GM18520 (cell line): ENCODE measurements around the gene EPHB2.

Experiments
- ATAC-seq: cut with Tn5 transposase; IDR thresholded peaks from one replicate; pipeline ENCODE4 v1.9.1; 2021; ENCODE audit not compliant: unreplicated experiment

EPHB2 gene

GRCh38 chr1:22908880-22909426 lies 198.3 kb downstream of the EPHB2 start:
- no peak for ATAC-seq

DNA sequence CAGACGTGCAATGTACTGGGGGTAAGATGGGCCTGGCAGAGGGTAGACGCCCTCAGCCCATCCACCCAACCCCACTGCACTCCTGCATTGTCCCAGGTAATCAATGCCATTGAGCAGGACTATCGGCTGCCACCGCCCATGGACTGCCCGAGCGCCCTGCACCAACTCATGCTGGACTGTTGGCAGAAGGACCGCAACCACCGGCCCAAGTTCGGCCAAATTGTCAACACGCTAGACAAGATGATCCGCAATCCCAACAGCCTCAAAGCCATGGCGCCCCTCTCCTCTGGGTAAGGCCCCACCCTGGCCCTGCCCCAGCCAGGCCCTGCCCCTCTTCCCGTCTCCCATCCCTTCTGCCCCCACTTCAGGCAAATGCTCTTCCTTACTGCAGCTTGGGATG lies 199.6 kb downstream of the EPHB2 start:
- no peak for ATAC-seq

- no peak for ATAC-seq
Measured at GRCh38 chr1:22910986-22911651, 200.5 kb downstream of the EPHB2 start.

- ATAC-seq = no peak
Measured at GRCh38 chr1:22912311-22912710, 201.7 kb downstream of the EPHB2 start.

GRCh38 chr1:22913421-22914141 lies 202.9 kb downstream of the EPHB2 start:
- ATAC-seq = no peak

DNA sequence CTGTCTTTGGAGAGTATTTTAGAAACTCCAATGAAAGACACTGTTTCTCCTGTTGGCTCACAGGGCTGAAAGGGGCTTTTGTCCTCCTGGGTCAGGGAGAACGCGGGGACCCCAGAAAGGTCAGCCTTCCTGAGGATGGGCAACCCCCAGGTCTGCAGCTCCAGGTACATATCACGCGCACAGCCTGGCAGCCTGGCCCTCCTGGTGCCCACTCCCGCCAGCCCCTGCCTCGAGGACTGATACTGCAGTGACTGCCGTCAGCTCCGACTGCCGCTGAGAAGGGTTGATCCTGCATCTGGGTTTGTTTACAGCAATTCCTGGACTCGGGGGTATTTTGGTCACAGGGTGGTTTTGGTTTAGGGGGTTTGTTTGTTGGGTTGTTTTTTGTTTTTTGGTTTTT lies 203.5 kb downstream of the EPHB2 start:
- no peak for ATAC-seq

GRCh38 chr1:22914633-22915217 lies 204.1 kb downstream of the EPHB2 start:
- no peak for ATAC-seq

- no peak for ATAC-seq
Measured at GRCh38 chr1:22915231-22915630, 204.6 kb downstream of the EPHB2 start.

GRCh38 chr1:22915816-22916470 lies 205.3 kb downstream of the EPHB2 start:
- ATAC-seq = no peak

DNA sequence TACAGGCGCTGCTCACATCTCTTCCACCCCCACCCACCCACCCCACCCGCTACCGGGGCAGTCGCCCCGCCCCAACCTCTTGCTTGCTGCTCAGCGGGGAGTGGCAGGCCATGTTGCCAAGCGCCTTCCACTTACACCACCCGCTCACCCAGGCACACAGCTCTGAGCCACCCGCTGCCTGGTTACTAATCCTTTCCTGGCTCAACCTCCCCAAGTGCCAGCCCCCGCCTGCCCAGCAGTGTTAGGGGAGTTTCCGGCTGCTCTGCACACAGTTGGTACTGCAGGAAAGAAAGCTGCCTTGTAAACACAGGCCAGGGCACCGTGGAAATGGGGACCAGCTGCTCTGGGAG lies 205.8 kb downstream of the EPHB2 start:
- no peak for ATAC-seq

GRCh38 chr1:22917989-22918388 lies 207.3 kb downstream of the EPHB2 start:
- no peak for ATAC-seq

GRCh38 chr1:22918644-22919043 lies 208.0 kb downstream of the EPHB2 start:
- no peak for ATAC-seq

DNA sequence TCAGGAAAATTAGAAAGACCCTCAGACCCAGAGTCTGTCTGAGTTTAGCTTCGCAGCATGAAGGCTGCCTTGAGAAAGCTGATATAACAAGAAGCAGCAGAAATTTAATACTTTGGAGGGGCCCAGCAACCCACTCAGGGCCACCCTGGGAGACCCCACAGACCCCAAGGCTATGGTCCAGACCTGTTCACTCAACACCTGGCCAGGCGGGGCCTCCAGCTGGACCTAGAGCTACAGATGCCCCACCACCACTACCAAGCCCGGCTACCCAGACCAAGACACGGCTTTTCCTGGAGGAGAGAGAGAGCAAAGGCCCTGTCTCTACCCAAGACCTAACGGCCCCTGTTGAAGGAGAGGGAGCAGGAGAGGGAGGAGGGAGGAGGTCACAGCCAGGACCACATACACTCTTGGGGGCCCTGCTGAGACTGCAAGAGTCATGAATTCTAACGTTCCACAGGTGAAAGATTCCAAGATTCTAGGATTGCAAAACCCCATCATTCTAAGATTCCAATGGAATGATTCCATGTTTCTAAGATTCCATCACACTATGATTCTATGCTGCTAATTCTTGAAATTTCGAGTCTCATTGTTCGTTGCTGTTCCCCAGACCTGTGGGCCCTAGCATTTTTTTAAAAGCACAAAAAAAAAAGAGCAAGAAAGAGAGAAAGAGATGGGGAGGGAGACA lies 208.8 kb downstream of the EPHB2 start:
- ATAC-seq = no peak

DNA sequence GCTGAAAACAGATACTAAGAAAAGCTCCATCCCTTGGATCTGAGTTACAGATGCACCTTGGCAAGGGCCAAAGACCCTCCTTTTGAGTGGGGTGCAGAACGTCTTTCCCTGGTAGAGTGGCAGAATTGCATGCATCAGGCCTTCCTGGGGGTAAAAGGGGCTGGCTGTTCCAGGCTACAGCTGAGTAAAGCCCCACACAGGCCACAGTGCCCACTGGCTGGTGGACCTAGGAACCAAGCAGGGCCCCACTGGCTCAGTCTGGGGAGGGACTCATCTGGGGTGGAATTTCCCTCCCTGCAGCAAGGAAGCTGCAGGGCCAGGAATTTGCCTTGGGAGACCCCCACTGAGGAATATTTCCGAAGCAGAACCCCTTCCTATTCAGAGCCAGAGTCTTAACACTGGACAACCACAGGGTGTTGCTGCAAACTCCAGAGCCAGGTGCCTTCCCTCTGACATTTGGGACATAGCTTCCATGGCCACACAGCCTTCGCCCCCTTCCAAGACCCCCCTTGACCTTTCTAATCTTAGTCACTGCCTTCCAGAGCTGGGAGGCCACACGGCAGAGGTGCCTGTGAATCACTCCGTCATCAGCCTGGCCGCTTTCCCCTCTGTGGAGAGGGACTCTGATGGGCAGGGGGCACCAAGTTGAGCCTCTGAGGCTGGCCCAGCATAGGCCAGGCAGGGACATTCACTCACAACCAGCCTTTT lies 209.5 kb downstream of the EPHB2 start:
- no peak for ATAC-seq

DNA sequence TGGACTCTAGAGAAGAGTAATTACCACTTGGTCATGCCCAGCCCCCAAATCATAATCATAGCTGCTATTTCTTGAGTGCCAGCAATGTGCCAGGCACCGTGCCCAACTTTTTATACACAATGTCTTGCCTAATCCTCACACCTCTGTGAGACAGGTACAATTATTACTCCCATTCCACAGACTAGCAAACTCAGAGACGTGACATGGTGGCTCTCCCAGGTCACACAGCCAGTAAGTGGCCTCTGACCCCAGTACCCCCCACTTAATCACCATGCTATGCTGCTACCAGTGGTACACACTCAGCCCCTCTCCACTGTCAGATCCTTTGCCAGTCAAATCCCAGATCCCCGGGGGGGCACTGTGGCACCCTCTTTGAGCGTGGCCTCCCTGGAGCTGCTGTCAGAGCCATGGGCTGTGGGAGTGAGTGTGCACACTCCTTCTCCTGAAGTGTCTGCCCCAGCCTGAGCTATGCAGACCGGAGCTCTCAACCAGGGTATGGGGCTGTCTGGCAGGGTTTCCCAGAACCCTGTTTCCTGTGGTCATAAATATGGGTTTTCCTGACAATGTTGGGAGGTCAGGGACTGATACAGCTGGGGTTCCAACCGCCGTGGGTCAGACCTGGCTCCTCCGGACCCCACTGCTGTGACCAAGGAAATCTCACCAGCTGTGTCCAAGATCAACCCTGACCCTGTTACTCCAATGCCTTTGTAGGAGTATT lies 210.3 kb downstream of the EPHB2 start:
- ATAC-seq = no peak

DNA sequence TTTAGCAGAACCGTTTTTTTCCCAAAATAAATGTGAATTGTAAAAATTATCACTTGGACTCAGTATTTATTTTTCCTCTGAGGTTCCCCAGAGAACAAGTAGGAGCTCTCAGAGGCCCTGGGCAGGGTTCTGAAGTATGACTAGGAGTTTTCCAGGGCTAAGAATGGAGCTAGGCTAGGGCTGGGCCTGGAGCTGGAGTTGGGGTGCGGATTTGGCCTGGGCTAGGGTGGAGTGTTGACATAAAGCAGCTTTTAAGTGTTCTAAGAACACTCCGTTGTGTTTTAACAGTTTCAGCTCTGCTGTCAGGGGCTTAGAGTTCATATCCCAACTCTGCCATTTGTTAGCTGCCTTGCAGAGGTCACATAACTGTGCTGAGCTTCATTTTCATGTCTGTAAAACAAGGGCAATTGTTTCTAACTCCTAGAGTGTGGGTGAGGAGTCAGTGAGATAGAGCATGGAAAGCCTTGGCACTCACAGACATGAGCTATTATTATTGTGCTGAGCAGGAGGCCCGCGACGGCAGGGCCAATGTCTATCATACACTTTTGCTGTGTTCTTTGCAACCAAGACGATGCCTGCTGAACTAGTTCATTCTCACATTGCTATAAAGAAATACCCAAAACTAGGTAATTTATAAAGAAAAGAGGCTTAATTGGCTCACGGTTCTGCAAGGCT lies 210.9 kb downstream of the EPHB2 start:
- ATAC-seq = no peak

DNA sequence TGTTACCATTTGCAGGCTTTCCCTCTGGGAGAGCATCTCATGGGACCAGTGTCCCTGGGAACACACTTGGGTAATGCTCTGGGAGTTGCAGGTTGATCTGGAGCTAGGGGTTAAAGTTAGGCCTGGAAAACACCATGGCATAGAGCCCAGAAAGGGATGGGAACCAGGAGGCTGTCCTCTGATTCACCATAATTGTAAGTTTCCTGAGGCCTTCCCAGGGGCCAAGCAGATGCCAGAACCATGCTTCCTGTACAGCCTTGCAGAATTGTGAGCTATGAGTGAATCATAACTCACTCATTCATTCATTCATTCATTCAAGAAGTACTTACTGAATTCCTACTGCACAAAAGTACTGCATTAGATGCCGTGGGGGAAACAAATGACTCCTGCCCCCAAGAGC lies 212.0 kb downstream of the EPHB2 start:
- ATAC-seq = no peak

GRCh38 chr1:22925111-22925510 lies 214.5 kb downstream of the EPHB2 start:
- ATAC-seq = no peak

DNA sequence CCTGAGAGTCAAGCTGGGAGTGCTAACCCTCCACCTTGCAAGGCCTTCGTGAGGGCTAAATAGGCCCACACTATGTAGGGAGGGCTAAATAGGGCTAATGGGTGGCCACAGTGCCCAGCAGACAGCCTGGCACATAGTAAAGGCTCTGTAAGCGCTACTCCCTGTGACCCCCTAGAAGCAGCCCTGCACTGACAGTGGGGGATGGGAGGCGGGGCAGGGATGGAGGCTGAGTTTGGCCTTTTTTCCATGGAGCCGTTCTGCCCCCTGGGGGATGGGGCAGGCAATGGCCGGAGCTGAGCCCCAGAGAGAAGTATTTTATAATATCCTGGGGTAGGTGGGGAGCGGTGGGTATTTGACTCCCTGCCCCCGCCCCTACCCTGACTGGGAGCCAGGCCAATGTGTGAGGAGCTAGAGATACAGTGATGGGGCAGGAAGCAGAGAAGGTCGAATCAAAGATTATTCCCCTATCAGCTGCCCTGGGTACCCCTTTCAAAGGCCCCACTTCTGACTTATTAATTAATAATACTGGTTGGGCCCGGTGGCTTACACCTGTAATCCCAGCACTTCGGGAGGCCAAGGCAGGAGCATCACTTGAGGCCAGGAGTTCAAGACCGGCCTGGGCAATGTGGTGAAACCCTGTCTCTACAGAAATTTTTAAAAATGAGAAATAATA lies 219.7 kb downstream of the EPHB2 start:
- no peak for ATAC-seq
